HEK293 (cell line): ENCODE data around the gene MUC5B.

Experiments
- CTCF ChIA-PET: fragments of 350-600 bp; formaldehyde crosslinking; extraction: SDS; loops from one replicate; lab custom pipeline; 2021; ENCODE audit warnings: antibody characterized with exemption; lab: Yijun Ruan, JAX
- POLR2A ChIA-PET: fragments of 300-600 bp; formaldehyde crosslinking; extraction: SDS; loops from one replicate; lab custom pipeline; 2020; ENCODE audit warnings: antibody characterized with exemption, inconsistent platforms; lab: Yijun Ruan, JAX
- H3K27ac ChIP-seq: fragments of 200-500 bp; sonication (Bioruptor generic); 2 replicates; pipeline ENCODE4 v1.5.1; 2014; ENCODE audit warnings: low read depth, low read length, control low read depth, inconsistent platforms; ENCODE audit errors: extremely low read depth
- H3K36me3 ChIP-seq, 2 experiments: fragments of 200-500 bp in 1 of 2; sonication (Bioruptor generic) in 1 of 2; 1 replicate in 1 of 2; 2 replicates in 1 of 2; pipeline ENCODE4 v1.5.1; 2014 to 2017; ENCODE audit warnings: inconsistent platforms in 2 of 2, low read length in 2 of 2; ENCODE audit not compliant: control insufficient read depth in 2 of 2, insufficient read depth in 1 of 2
- H3K4me1 ChIP-seq: fragments of 200-500 bp; sonication (Bioruptor generic); 2 replicates; pipeline ENCODE4 v1.5.1; 2014; ENCODE audit warnings: mild to moderate bottlenecking, low read length, inconsistent platforms; ENCODE audit not compliant: control insufficient read depth, insufficient read depth
- H3K4me3 ChIP-seq: 2 replicates; pipeline ENCODE4 v1.5.1; 2011; ENCODE audit warnings: low read depth, mild to moderate bottlenecking, control low read depth, low read length, moderate library complexity
- H3K9me3 ChIP-seq: fragments of 200-500 bp; sonication (Bioruptor generic); 2 replicates; pipeline ENCODE4 v1.5.1; 2014; ENCODE audit warnings: low read depth, low read length, inconsistent platforms; ENCODE audit not compliant: control insufficient read depth, insufficient read depth
- GLIS1 ChIP-seq: fragments of 450-650 bp; formaldehyde crosslinking; IDR thresholded peaks from 2 replicates; pipeline ENCODE4 v1.5.1; 2016; ENCODE audit warnings: missing biosample characterization, missing genetic modification characterization
- MYNN ChIP-seq: fragments of 450-650 bp; formaldehyde crosslinking; IDR thresholded peaks from 2 replicates; pipeline ENCODE4 v1.5.1; 2016; ENCODE audit warnings: missing biosample characterization, missing genetic modification characterization, borderline replicate concordance
- SETDB1 ChIP-seq: IDR thresholded peaks from one replicate; pipeline ENCODE4 v1.6.1; 2017; ENCODE audit warnings: mild to moderate bottlenecking, low read length, moderate library complexity, mixed read lengths; ENCODE audit not compliant: insufficient read length
- WT1 ChIP-seq: fragments of 450-650 bp; formaldehyde crosslinking; IDR thresholded peaks from 2 replicates; pipeline ENCODE4 v1.5.1; 2016; ENCODE audit warnings: missing biosample characterization, missing genetic modification characterization
- ZBTB48 ChIP-seq: fragments of 450-650 bp; formaldehyde crosslinking; IDR thresholded peaks from 2 replicates; pipeline ENCODE4 v1.5.1; 2016; ENCODE audit warnings: missing biosample characterization, missing genetic modification characterization
- ZFHX2 ChIP-seq: fragments of 450-650 bp; formaldehyde crosslinking; conservative IDR thresholded peaks from 2 replicates; pipeline ENCODE4 v1.5.1; 2016; ENCODE audit warnings: missing biosample characterization, missing genetic modification characterization
- ZFP41 ChIP-seq: fragments of 450-650 bp; formaldehyde crosslinking; IDR thresholded peaks from 2 replicates; pipeline ENCODE4 v1.5.1; 2016; ENCODE audit warnings: missing biosample characterization, missing genetic modification characterization, borderline replicate concordance
- ZNF175 ChIP-seq: fragments of 450-650 bp; formaldehyde crosslinking; IDR thresholded peaks from 2 replicates; pipeline ENCODE4 v1.5.1; 2016; ENCODE audit warnings: missing biosample characterization, missing genetic modification characterization
- ZNF19 ChIP-seq: fragments of 450-650 bp; formaldehyde crosslinking; IDR thresholded peaks from 2 replicates; pipeline ENCODE4; 2016; ENCODE audit warnings: missing biosample characterization, missing genetic modification characterization, low read depth
- ZNF391 ChIP-seq: fragments of 450-650 bp; formaldehyde crosslinking; IDR thresholded peaks from 2 replicates; pipeline ENCODE4 v1.5.1; 2016; ENCODE audit warnings: low read depth, missing biosample characterization, missing genetic modification characterization, borderline replicate concordance
- ZNF423 ChIP-seq: fragments of 450-650 bp; formaldehyde crosslinking; IDR thresholded peaks from 2 replicates; pipeline ENCODE4 v1.5.1; 2016; ENCODE audit warnings: missing biosample characterization, missing genetic modification characterization
- ZNF530 ChIP-seq: fragments of 450-650 bp; formaldehyde crosslinking; IDR thresholded peaks from 2 replicates; pipeline ENCODE4 v1.5.1; 2016; ENCODE audit warnings: low read depth, missing biosample characterization, missing genetic modification characterization
- ZNF596 ChIP-seq: fragments of 450-650 bp; IDR thresholded peaks from 2 replicates; pipeline ENCODE4 v1.5.0; 2018; ENCODE audit warnings: missing biosample characterization, mild to moderate bottlenecking, missing genetic modification characterization, moderate library complexity
- ZNF701 ChIP-seq: fragments of 450-650 bp; formaldehyde crosslinking; IDR thresholded peaks from 2 replicates; pipeline ENCODE4 v1.5.1; 2016; ENCODE audit warnings: missing biosample characterization, missing genetic modification characterization
- ZNF707 ChIP-seq: fragments of 450-650 bp; formaldehyde crosslinking; IDR thresholded peaks from 2 replicates; pipeline ENCODE4 v1.5.1; 2016; ENCODE audit warnings: missing biosample characterization, missing genetic modification characterization
- ZSCAN23 ChIP-seq: fragments of 450-650 bp; formaldehyde crosslinking; IDR thresholded peaks from 2 replicates; pipeline ENCODE4 v1.5.1; 2016; ENCODE audit warnings: missing biosample characterization, missing genetic modification characterization
- ZSCAN4 ChIP-seq: fragments of 450-650 bp; formaldehyde crosslinking; IDR thresholded peaks from 2 replicates; pipeline ENCODE4 v1.5.1; 2017; ENCODE audit warnings: missing biosample characterization, missing genetic modification characterization
- TF ChIP-seq, protein P1 (sequence below): fragments of 450-650 bp; formaldehyde crosslinking; IDR thresholded peaks from 2 replicates; pipeline ENCODE4 v1.5.1; 2016; ENCODE audit warnings: missing biosample characterization, missing genetic modification characterization
- TF ChIP-seq, protein P2 (sequence below): fragments of 450-650 bp; formaldehyde crosslinking; IDR thresholded peaks from 2 replicates; pipeline ENCODE4 v1.5.1; 2016; ENCODE audit warnings: missing biosample characterization, missing genetic modification characterization
- TF ChIP-seq, protein P3 (sequence below): fragments of 450-650 bp; formaldehyde crosslinking; conservative IDR thresholded peaks from 2 replicates; pipeline ENCODE4 v1.5.1; 2016; ENCODE audit warnings: low read depth, missing biosample characterization, missing genetic modification characterization

MUC5B gene

GRCh38 chr11:1179641-1180040 is 43.2 kb upstream of the MUC5B start:
- Histone ChIP-seq H3K9me3 (no peaks in the 10 kb centered on the region), H3K27ac (no peak overlapping the region), H3K4me3 (no peak overlapping the region), H3K36me3 (no peaks in the 10 kb centered on the region), H3K4me1 (no peaks in the 10 kb centered on the region)
- ChIA-PET CTCF (no interaction called here), POLR2A (no interaction called here)
- TF ChIP-seq ZNF596 (tag by site-specific recombination), result no peak
- TF ChIP-seq GLIS1, result no peak

- POLR2A ChIA-PET, result no interaction called here
- H3K9me3 ChIP-seq, result no peaks in the 10 kb centered on the region
- CTCF ChIA-PET, result no interaction called here
- TF ChIP-seq ZNF701 (tag by site-specific recombination) (no peak), ZNF19 (tag by site-specific recombination) (no peak), MYNN (tag by site-specific recombination) (no peak), ZSCAN4 (tag by site-specific recombination) (no peak), ZSCAN23 (tag by site-specific recombination) (no peak), ZNF707 (tag by site-specific recombination) (no peak), SETDB1 (no peak), ZNF530 (no peak), ZNF391 (tag by site-specific recombination) (no peak), ZBTB48 (tag by site-specific recombination) (no peak), ZNF175 (tag by site-specific recombination) (no peak), ZFP41 (tag by site-specific recombination) (no peak), ZNF423 (tag by site-specific recombination) (no peak), ZFHX2 (tag by site-specific recombination) (no peak), WT1 (tag by site-specific recombination) (no peak)
- TF ChIP-seq, protein P1, sequence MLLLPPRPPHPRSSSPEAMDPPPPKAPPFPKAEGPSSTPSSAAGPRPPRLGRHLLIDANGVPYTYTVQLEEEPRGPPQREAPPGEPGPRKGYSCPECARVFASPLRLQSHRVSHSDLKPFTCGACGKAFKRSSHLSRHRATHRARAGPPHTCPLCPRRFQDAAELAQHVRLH (tag by site-specific recombination), result no peak
- TF ChIP-seq, protein P2, sequence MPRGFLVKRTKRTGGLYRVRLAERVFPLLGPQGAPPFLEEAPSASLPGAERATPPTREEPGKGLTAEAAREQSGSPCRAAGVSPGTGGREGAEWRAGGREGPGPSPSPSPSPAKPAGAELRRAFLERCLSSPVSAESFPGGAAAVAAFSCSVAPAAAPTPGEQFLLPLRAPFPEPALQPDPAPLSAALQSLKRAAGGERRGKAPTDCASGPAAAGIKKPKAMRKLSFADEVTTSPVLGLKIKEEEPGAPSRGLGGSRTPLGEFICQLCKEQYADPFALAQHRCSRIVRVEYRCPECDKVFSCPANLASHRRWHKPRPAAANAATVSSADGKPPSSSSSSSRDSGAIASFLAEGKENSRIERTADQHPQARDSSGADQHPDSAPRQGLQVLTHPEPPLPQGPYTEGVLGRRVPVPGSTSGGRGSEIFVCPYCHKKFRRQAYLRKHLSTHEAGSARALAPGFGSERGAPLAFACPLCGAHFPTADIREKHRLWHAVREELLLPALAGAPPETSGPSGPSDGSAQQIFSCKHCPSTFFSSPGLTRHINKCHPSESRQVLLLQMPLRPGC (tag by site-specific recombination), result no peak
- TF ChIP-seq, protein P3, sequence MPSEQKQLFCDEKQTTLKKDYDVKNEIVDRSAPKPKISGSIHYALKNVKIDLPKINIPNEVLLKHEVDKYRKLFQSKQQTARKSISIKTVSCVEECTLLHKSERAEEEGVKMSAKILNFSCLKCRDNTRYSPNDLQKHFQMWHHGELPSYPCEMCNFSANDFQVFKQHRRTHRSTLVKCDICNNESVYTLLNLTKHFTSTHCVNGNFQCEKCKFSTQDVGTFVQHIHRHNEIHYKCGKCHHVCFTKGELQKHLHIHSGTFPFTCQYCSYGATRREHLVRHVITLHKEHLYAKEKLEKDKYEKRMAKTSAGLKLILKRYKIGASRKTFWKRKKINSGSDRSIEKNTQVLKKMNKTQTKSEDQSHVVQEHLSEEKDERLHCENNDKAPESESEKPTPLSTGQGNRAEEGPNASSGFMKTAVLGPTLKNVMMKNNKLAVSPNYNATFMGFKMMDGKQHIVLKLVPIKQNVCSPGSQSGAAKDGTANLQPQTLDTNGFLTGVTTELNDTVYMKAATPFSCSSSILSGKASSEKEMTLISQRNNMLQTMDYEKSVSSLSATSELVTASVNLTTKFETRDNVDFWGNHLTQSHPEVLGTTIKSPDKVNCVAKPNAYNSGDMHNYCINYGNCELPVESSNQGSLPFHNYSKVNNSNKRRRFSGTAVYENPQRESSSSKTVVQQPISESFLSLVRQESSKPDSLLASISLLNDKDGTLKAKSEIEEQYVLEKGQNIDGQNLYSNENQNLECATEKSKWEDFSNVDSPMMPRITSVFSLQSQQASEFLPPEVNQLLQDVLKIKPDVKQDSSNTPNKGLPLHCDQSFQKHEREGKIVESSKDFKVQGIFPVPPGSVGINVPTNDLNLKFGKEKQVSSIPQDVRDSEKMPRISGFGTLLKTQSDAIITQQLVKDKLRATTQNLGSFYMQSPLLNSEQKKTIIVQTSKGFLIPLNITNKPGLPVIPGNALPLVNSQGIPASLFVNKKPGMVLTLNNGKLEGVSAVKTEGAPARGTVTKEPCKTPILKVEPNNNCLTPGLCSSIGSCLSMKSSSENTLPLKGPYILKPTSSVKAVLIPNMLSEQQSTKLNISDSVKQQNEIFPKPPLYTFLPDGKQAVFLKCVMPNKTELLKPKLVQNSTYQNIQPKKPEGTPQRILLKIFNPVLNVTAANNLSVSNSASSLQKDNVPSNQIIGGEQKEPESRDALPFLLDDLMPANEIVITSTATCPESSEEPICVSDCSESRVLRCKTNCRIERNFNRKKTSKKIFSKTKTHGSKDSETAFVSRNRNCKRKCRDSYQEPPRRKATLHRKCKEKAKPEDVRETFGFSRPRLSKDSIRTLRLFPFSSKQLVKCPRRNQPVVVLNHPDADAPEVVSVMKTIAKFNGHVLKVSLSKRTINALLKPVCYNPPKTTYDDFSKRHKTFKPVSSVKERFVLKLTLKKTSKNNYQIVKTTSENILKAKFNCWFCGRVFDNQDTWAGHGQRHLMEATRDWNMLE (tag by site-specific recombination), result no peak
- no peak overlapping the region for H3K4me3 ChIP-seq
- H3K36me3 ChIP-seq, result no peaks in the 10 kb centered on the region
- H3K27ac ChIP-seq, result no peak overlapping the region
- H3K4me1 ChIP-seq, result no peaks in the 10 kb centered on the region
These were observed 42.7 kb upstream of the MUC5B start for GRCh38 chr11:1180171-1180570.
